Anterior cingulate cortex (tissue), 58 donors: ENCODE measurements around the gene PRR36.

Source experiments
- DNase-seq, 58 donors: peaks; one replicate each; lab custom pipeline; 2025; lab: John Stamatoyannopoulos, UW

Gene PRR36

DNA sequence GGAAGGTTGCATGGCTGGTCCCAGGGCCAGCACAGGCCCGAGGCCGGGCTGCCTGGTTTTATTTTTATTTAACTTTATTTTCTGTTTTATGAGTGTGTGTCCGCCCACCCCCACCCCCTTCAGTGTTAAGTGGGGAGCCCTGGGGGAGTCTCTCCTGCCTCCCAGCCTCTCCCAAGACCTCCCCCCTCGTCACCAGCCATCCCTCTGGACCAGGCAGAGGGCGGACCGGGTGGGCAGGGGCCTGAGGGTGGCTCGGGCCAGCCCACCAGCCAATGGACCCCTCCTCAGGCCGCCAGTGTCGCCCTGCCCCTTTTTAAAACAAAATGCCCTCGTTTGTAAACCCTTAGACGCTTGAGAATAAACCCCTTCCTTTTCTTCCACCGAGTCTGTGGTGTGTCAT is 39.9 kb upstream of the PRR36 start:
- DNase-seq = no peak

DNA sequence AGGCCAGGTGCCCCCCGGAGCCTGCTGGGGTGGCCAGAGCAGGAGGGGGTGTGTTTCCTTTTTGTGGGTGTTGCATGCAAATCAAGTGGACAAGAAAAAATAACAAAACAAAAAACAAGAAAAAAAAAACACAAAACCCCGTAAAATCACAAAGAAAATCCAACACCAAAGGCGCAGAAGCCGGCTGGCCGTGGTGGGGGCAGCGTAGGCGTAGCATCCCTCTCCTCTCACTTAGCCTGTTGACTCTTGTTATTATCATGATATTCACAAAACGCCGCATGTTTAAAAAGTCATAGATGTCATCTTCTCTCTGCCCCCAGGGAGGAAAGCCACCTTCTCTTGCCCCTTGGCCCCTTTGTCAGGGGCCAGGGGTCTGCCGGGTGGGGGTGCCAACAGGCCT is 39.5 kb upstream of the PRR36 start:
- no peak for DNase-seq

GRCh38 chr19:7912697-7913564 is 38.7 kb upstream of the PRR36 start:
- no peak for DNase-seq

DNA sequence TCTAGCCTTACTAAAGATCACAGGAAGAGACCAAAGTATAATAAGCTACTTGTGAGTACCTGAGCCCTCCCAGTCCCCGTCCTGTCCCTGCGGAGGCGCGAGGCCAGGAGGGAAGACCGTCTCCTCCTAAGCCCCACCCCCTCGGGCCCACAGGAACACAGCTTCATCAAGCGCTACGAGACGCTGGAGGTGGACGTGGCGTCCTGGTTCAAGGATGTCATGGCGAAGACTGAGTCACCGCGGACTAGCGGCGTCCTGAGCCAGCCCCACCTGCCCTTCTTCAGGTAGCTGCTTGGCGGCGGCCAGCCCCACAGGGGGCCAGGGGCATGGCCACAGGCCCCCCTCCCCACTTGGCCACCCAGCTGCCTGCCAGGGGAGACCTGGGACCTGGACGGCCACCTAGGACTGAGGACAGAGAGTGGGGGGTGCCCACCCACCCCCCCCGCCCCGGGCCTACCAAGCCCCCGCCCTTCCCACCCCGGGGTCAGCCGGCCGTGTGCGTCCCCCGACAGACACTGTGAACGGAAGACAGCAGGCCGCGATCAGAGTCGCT is 38.0 kb upstream of the PRR36 start:
- DNase-seq = no peak

DNA sequence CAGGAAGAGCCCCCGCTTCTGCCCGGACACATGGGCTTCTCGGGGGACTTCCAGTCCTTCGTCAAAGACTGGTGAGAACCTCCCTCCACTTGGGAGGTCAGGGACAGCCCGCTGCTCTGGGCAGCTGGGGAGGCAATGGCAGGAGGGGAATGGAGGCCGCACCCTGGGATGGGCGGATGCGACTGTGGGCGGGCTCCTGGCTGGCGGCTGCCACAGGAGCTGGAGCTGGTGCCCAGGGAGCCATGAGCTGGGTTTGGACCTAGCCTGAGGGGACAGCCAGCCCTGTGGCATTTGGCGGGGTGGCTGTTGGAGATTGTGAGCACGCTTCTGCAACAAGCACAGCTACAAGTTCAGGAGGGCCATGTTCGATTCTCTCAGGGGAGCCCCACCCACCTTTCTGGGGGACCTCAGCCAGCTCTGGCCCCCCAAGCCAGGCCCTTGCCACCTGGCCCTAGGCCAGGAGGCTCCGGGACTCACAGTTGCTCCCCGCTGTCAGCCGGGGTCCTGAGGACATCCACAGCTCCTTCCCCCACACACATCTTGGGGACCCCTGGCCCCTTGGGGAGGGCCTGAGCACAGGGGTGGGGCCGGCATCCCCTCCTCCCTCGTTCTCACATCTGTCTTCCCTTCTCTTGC is 37.4 kb upstream of the PRR36 start:
- no peak for DNase-seq

GRCh38 chr19:7910321-7911161 is 36.4 kb upstream of the PRR36 start:
- no peak for DNase-seq

GRCh38 chr19:7909471-7910067 is 35.4 kb upstream of the PRR36 start:
- no peak for DNase-seq

DNA sequence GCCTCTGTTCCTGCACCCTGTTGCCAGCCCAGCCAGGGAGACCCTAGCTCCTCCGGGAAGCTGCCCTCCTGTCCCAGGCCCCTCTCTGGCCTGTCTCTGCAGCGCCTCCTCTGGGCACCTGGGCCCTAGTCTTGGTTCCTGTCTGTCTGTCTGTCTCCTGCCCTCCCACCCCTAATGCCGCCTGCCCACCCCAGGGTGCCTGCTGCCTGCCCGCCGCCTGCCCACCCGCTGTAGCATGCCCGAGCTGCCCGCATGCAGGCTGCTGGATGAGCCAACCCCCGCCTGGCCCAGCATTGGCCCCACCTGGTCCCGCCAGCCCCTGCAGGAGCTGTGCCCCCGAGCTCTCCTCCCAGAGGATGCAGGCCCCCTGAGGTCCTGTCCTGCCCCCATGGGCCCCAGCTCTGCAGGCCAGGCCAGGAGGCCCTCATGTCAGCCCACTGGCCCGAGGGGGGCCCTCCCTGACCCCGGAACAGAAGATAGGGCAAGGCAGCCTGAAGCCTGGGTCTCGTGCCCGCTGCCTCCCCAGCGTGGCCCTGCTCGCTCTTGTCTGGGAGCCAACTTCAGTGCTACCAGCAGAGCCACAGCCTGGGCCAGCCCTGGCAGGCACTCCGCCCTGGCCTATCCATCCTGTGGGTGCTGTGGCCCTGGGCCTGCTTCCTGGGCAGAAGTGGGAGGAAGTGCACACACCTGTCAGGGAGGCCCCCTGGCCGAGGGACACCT is 34.7 kb upstream of the PRR36 start:
- no peak for DNase-seq

DNA sequence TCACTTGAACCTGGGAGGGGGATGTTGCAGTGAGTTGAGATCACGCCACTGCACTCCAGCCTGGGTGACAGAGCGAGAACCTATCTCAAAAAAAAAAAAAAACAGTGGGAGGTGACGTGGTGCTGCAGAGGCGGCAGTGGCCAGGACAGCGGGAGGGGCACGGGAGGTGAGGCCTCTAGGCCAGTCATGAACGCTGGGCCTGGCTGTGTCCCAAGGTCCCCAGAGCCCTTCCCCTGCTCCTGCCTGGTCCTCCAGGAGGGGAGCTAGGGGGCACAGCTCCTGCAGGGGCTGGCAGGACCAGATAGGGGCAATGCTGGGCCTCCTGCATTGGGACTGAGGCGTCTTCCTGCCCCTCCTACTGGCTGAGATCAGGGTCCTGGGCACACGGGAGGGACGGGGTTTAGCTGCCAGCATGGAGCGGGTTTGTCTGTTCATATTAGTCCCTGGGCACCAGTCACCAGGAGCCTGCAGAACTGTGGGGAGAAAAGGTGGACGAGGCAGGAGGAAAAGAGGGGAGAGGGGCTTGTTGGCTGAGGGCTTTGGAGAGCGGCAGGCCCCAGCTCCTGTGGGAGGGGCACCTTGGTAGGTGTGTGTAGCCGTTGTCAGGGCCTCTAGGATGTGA is 34.0 kb upstream of the PRR36 start:
- DNase-seq = no peak

DNA sequence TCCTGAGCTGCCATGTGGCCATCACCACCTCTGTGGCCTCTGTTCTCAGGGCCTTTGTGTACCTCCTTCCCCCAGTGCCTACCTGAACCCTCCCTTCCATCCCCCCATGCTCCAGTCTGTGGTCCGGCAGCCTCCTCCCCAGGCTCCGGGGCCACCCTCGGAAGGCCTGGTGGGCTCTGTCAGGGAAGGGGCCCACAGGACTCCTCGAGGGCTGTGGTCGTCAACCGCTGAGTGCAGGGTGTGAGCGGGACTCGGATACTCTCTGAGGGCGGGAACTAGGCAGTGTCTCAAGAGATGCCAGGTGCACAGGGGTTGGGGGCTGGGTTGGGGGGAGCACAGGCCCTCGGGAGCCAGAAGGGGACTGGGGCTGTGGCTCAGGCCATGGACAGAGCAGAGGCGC is 33.4 kb upstream of the PRR36 start:
- no peak for DNase-seq

- DNase-seq = no peak
These were observed 32.9 kb upstream of the PRR36 start for GRCh38 chr19:7907122-7907521.

GRCh38 chr19:7905859-7906258 is 31.7 kb upstream of the PRR36 start:
- DNase-seq = no peak

- no peak for DNase-seq
These were observed 31.1 kb upstream of the PRR36 start for GRCh38 chr19:7905268-7905667.

DNA sequence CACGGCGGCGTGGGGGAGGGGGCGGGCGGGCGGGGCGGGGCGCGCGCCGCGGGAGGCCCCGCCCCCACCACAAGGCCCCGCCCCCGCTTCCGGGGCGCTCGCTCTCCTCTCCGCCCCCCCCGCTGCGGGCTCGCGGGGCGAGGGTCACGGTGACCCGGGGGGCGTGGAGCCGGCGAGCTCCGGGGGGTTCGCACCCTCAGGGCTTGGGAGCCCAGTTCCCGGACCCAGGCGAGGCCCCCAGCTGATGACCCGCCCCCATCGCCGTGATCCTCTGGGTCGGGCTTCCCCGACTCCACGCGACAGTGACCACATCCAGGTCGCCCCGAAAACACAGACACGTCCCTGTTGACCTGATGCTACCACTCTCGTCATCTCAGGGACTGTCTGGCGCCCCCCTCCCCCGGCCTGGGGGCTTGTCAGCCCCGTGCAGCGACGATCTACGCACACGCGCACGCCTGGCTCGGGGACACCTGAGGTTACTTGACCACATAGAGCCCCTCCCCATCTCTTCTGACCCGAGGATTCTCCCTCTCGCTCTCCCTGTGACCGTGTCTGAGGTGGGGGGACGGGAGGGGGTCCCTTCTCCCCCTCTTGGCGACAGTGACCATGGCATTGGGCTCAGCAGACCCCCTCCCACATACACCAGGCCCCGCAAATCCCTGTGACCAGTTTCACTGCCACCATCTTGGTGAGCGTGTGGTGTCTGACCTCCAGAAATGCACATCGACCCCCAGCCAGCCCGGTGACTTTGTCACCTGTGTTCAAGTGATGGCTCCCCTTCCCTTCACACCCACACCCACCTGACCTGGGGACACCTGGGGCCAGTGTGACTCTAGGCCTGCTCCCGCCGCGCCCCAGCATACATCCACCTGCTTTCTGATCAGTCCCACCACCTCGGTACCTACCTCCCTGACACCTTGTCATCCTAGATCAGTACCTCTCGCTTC is 30.2 kb upstream of the PRR36 start:
- peak in 6 of 58 donors; percentile 35 to 73 (median 64) for DNase-seq

DNA sequence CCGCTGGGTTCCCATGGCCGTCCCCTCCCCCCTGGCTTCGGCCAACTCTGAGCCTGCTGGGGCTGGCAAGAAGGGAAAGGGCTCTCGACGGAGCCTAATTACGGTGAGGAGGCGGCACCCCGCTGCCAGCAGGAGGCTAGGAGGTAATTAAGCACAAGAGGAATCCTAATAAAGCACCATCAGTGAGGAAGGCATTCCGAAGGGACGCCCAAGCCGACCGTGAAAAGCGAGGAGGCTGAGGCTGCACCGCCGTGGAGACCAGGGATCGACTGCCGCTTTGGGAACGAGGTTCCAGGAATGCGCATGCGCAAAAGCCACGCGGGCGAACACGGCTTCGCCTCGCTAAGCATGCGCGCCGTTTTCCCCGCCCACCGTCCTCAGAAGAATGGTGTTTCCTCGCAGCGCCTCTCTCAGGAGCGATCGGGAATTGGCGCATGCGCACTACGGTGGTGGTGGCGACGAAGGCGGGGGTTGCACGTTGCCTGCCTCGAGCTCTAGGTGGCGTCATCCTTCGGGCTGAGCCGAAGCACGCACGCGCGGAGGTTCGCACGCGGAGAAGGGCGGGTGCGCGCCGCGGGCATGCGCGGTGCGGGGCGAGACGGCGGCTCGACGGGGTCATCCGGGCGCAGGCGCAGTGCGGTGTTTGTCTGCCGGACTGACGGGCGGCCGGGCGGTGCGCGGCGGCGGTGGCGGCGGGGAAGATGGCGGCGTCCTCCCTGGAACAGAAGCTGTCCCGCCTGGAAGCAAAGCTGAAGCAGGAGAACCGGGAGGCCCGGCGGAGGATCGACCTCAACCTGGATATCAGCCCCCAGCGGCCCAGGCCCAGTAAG is 29.3 kb upstream of the PRR36 start, which contains the start of gene MAP2K7:
Gene MAP2K7 (plus strand): TSS at position 634 of the 830 bp plus-strand sequence. CDS start 68 bp downstream, at position 702.
- peak; percentile 88 to 100 (median 99) for DNase-seq

- DNase-seq = peak in 1 of 58 donors; percentile 63
These were observed 28.6 kb upstream of the PRR36 start for GRCh38 chr19:7902796-7903243.

DNA sequence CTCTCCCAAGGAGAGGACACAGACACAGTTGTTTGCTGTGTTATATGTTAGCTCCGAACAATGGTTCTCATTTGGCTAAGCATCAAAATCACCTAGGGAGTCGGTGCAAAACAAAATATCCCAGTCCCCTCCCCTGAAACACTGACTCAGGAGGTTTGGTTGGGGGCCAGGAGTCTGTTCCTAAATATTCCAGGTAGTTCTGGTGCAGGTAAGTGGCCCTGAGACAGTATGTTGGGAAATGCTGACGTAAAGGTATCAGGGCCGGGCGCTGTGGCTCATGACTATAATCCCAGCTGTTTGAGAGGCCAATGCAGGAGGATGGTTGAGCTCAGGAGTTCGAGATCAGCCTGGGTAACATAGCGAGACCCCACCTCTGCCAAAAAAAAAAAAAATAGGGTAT is 27.1 kb upstream of the PRR36 start:
- no peak for DNase-seq
